Activated naive CD4-positive, alpha-beta T cell treated with anti-CD3 and anti-CD28 coated beads, Interleukin-2, amount 50 U/mL, for 72 hours (primary cell): Measurements from ENCODE around the gene TMEM196. TPM values are rescaled to one million over a fixed set of nuclear protein-coding genes. Genes with fewer than 3 reads are reported as not detected.
A peak's percentile ranks its signal among the peaks of the same experiment; 100 is the strongest.
"Not testable (repeated sequence)": the region's sequence is repeated elsewhere in the genome, so short reads cannot be mapped to it uniquely, and the experiment has no call there.

Experiments used
- ATAC-seq, 2 donors: fragments of 150-1000 bp; cut with Tn5 transposase; 2 replicates each; pipeline ENCODE4 v1.10.0; 2021; ENCODE audit warnings: mild to moderate bottlenecking in 2 of 2, moderate library complexity in 2 of 2
- DNase-seq, 2 donors: peaks; one replicate each; pipeline ENCODE4 v3.0.0; 2021 to 2022; ENCODE audit warnings: low spot score in 2 of 2
- H3K27ac Mint-ChIP-seq, 2 donors: one replicate each; pipeline ENCODE4 v1.8.0; 2022; ENCODE audit warnings: mild to moderate bottlenecking in 2 of 2, mixed read lengths in 2 of 2
- H3K36me3 Mint-ChIP-seq, 2 donors: one replicate each; pipeline ENCODE4 v1.8.0; 2022; ENCODE audit warnings: mixed read lengths in 2 of 2
- H3K9me3 Mint-ChIP-seq, 2 donors: one replicate each; pipeline ENCODE4 v1.8.0; 2022; ENCODE audit warnings: mixed read lengths in 2 of 2
- total RNA-seq, 2 donors: library from RNA; stranded (reverse); gene quantifications; one replicate each; pipeline ENCODE4 v1.2.3, GENCODE V29; 2022

The TMEM196 gene
- total RNA-seq, 2 donors from 2014 or later, result not detected

GRCh38 chr7:19725770-19726169 is 47.6 kb downstream of the TMEM196 start:
- H3K9me3 Mint-ChIP-seq, result no peaks in the 10 kb centered on the region
- no peak for ATAC-seq
- DNase-seq, result no peak
- H3K36me3 Mint-ChIP-seq, result no peaks in the 10 kb centered on the region
- no peak overlapping the region for H3K27ac Mint-ChIP-seq

- no peak for DNase-seq
Measured at GRCh38 chr7:19715499-19715898, 57.9 kb downstream of the TMEM196 start.

GRCh38 chr7:19713676-19714075 is 59.7 kb downstream of the TMEM196 start:
- H3K27ac Mint-ChIP-seq, result no peak overlapping the region
- H3K36me3 Mint-ChIP-seq, result peaks cover 1 to 2% of the 10 kb centered on the region in 2 donors
- ATAC-seq, result no peak
- peak in 1 of 2 donors; percentile 23 for DNase-seq
- no peaks in the 10 kb centered on the region for H3K9me3 Mint-ChIP-seq

More at GRCh38 chr7:19715499-19715898, 57.9 kb downstream of the TMEM196 start:
- Mint-ChIP-seq H3K27ac (no peak overlapping the region), H3K9me3 (no peaks in the 10 kb centered on the region), H3K36me3 (no peaks in the 10 kb centered on the region)
- no peak for ATAC-seq

- DNase-seq, result no peak
Measured at GRCh38 chr7:19709249-19709578, 64.2 kb downstream of the TMEM196 start.

GRCh38 chr7:19708397-19709248 is 64.8 kb downstream of the TMEM196 start, which contains the start of gene POLR1F:
POLR1F (minus strand) TSS chr7:19709037; CDS start chr7:19709016, 21 bp downstream.
- ATAC-seq (peak; percentile 98 to 99), DNase-seq (peak; percentile 94 to 95)
- peaks cover 13 to 17% of the 10 kb centered on the region in 2 donors for H3K36me3 Mint-ChIP-seq
- no peaks in the 10 kb centered on the region for H3K9me3 Mint-ChIP-seq
- H3K27ac Mint-ChIP-seq, result peak within 1 kb of the TSS; percentile 97 to 100

More at GRCh38 chr7:19709249-19709578, 64.2 kb downstream of the TMEM196 start:
- no peaks in the 10 kb centered on the region for H3K9me3 Mint-ChIP-seq
- peak overlapping the region; percentile 97 to 100 for H3K27ac Mint-ChIP-seq
- H3K36me3 Mint-ChIP-seq, result peaks cover 13 to 17% of the 10 kb centered on the region in 2 donors
- ATAC-seq, result peak in 1 of 2 donors; percentile 30

- no peak for DNase-seq
- peaks cover 13 to 26% of the 10 kb centered on the region in 2 donors for H3K36me3 Mint-ChIP-seq
- no peaks in the 10 kb centered on the region for H3K9me3 Mint-ChIP-seq
- peak overlapping the region in 1 of 2 donors; percentile 100 for H3K27ac Mint-ChIP-seq
- ATAC-seq, result no peak
Measured at GRCh38 chr7:19707240-19707639, 66.2 kb downstream of the TMEM196 start.

GRCh38 chr7:19705663-19706062 is 67.8 kb downstream of the TMEM196 start:
- Mint-ChIP-seq H3K9me3 (no peaks in the 10 kb centered on the region), H3K27ac (no peak overlapping the region), H3K36me3 (peaks cover 13 to 31% of the 10 kb centered on the region in 2 donors)
- ATAC-seq, result no peak
- no peak for DNase-seq

- Mint-ChIP-seq H3K36me3 (peaks cover 9 to 26% of the 10 kb centered on the region in 2 donors), H3K9me3 (no peaks in the 10 kb centered on the region), H3K27ac (no peak overlapping the region)
- no peak for ATAC-seq
- no peak for DNase-seq
Measured at GRCh38 chr7:19701471-19701870, 71.9 kb downstream of the TMEM196 start.

- Mint-ChIP-seq H3K9me3 (no peaks in the 10 kb centered on the region), H3K36me3 (peaks cover 9 to 26% of the 10 kb centered on the region in 2 donors)
Measured at GRCh38 chr7:19700936-19701335, 72.5 kb downstream of the TMEM196 start.

GRCh38 chr7:19698331-19698730 is 75.1 kb downstream of the TMEM196 start:
- no peaks in the 10 kb centered on the region for H3K9me3 Mint-ChIP-seq
- no peak for ATAC-seq
- H3K27ac Mint-ChIP-seq, result peak overlapping the region in 1 of 2 donors; percentile 81
- peaks cover 9 to 26% of the 10 kb centered on the region in 2 donors for H3K36me3 Mint-ChIP-seq
- no peak for DNase-seq

More at GRCh38 chr7:19700936-19701335, 72.5 kb downstream of the TMEM196 start:
- no peak overlapping the region for H3K27ac Mint-ChIP-seq
- ATAC-seq (no peak), DNase-seq (no peak)

GRCh38 chr7:19696926-19697325 is 76.5 kb downstream of the TMEM196 start:
- ATAC-seq (no peak), DNase-seq (no peak)
- Mint-ChIP-seq H3K27ac (no peak overlapping the region), H3K9me3 (no peaks in the 10 kb centered on the region), H3K36me3 (peaks cover 9 to 14% of the 10 kb centered on the region in 2 donors)

- no peak for ATAC-seq
- Mint-ChIP-seq H3K27ac (no peak overlapping the region), H3K36me3 (peaks cover 0 to 6% of the 10 kb centered on the region in 2 donors), H3K9me3 (no peaks in the 10 kb centered on the region)
- no peak for DNase-seq
Measured at GRCh38 chr7:19692111-19692828, 81.1 kb downstream of the TMEM196 start.

- Mint-ChIP-seq H3K36me3 (peaks cover 0 to 10% of the 10 kb centered on the region in 2 donors), H3K27ac (no peak overlapping the region), H3K9me3 (peaks cover 0 to 4% of the 10 kb centered on the region in 2 donors)
- ATAC-seq (no peak), DNase-seq (no peak)
Measured at GRCh38 chr7:19690736-19691135, 82.7 kb downstream of the TMEM196 start.

GRCh38 chr7:19689130-19689529 is 84.3 kb downstream of the TMEM196 start:
- not testable (repeated sequence) for DNase-seq, H3K9me3 Mint-ChIP-seq, ATAC-seq, H3K27ac Mint-ChIP-seq, H3K36me3 Mint-ChIP-seq

- ATAC-seq, result no peak
Measured at GRCh38 chr7:19681596-19681995, 91.8 kb downstream of the TMEM196 start.

GRCh38 chr7:19677180-19677579 is 96.2 kb downstream of the TMEM196 start:
- no peak overlapping the region for H3K27ac Mint-ChIP-seq
- no peak for DNase-seq
- no peaks in the 10 kb centered on the region for H3K36me3 Mint-ChIP-seq
- H3K9me3 Mint-ChIP-seq, result peaks cover under 1% of the 10 kb centered on the region in 2 donors
- peak in 1 of 2 donors; percentile 34 for ATAC-seq

More at GRCh38 chr7:19681596-19681995, 91.8 kb downstream of the TMEM196 start:
- Mint-ChIP-seq H3K27ac (no peak overlapping the region), H3K9me3 (peaks cover 7 to 11% of the 10 kb centered on the region in 2 donors), H3K36me3 (peaks cover 0 to 4% of the 10 kb centered on the region in 2 donors)
- no peak for DNase-seq

GRCh38 chr7:19675816-19676215 is 97.6 kb downstream of the TMEM196 start:
- no peak for ATAC-seq
- DNase-seq, result no peak
- H3K9me3 Mint-ChIP-seq, result no peaks in the 10 kb centered on the region
- peak overlapping the region in 1 of 2 donors; percentile 4 for H3K27ac Mint-ChIP-seq
- no peaks in the 10 kb centered on the region for H3K36me3 Mint-ChIP-seq
